Stimulated activated CD8-positive, alpha-beta memory T cell treated with anti-CD3 and anti-CD28 coated beads, Interleukin-15, amount 100 ng/mL, for 48 hours (primary cell): ENCODE results near the gene TPP1.

Experiments used
- DNase-seq, 2 donors: peaks; one replicate each; pipeline ENCODE4 v3.0.0-alpha.2; 2020; ENCODE audit warnings: low read depth in 2 of 2

Gene TPP1

DNA sequence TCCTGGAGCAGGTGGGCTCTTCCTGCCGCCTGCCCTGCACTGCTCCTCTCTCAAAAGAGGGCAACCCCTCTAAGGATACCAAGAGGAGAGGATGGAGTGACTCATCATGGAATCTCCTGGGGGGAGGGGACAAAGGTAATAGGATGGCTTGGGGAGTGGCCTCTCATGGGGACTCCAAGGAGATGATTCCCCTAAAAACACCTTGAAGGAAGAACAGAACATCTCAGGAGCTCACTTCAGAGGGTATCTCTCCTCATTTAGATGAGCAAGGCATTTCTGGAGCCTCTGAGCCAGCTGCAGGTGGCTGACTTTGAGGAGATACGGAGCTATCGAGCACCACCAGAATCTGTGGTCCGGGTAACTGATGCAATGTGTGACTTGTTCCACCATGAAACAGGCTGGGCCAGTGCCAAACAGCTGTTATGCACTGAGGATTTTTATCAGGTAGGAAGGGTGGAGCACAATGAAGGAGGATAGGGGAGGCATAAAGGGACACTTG, 56.1 kb downstream of the TPP1 start:
- no peak for DNase-seq
